Epithelial cell of esophagus (primary cell): ENCODE measurements around the gene CA4.

Experiments used
- DNase-seq: peaks from one replicate; pipeline ENCODE4 v3.0.0; 2010; ENCODE audit warnings: low read depth
- H3K4me3 ChIP-seq: 2 replicates; pipeline ENCODE4 v1.5.1; 2011; ENCODE audit warnings: mild to moderate bottlenecking, low read length, control low read depth
- TF ChIP-seq, protein P1 (sequence below): IDR thresholded peaks from 2 replicates; pipeline ENCODE4 v1.5.1; 2011; ENCODE audit warnings: low read depth, mild to moderate bottlenecking, low read length, control low read depth, inconsistent platforms; ENCODE audit not compliant: insufficient read depth; ENCODE audit errors: missing control alignments

Gene CA4

GRCh38 chr17:60160829-60161501 lies 11.2 kb downstream of the CA4 start:
- TF ChIP-seq, protein P1, sequence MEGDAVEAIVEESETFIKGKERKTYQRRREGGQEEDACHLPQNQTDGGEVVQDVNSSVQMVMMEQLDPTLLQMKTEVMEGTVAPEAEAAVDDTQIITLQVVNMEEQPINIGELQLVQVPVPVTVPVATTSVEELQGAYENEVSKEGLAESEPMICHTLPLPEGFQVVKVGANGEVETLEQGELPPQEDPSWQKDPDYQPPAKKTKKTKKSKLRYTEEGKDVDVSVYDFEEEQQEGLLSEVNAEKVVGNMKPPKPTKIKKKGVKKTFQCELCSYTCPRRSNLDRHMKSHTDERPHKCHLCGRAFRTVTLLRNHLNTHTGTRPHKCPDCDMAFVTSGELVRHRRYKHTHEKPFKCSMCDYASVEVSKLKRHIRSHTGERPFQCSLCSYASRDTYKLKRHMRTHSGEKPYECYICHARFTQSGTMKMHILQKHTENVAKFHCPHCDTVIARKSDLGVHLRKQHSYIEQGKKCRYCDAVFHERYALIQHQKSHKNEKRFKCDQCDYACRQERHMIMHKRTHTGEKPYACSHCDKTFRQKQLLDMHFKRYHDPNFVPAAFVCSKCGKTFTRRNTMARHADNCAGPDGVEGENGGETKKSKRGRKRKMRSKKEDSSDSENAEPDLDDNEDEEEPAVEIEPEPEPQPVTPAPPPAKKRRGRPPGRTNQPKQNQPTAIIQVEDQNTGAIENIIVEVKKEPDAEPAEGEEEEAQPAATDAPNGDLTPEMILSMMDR: no peak
- no peak for DNase-seq
- H3K4me3 ChIP-seq: no peak overlapping the region

DNA sequence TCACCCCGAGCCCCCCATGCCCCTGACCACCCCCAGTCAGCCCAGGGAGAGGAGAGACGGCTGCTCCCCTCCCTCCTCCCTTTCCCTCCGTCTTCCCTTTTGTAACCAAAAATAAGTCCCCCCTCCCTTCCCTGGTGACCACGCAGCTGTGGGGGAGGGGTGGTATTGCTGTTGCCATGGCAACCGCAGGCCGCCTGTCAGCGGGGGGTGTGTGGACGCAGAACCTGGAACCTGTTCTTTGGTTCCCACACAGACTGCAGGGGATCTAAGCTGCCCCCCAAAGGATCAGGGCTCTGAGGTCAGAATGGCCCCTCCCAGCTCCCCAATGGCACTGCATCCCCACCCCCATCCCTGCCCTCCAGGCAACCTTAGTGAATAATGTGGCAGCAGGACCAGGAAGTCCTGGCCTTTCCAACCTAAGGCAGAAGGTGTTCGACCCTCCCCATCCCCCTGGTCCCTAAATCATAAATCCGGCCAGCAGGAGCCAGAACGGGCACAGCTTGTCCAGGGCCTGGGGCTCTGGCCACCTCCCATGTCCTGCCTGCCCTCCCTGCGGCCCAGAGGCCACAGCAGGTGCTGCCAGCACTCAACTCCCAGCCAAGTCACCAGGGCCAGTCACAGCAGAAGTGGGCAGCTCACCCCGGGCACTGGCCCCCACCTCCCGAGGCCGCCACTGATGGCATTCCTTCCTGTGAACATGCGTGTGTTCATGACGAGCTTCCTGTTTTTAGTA lies 12.0 kb downstream of the CA4 start:
- DNase-seq: no peak
- H3K4me3 ChIP-seq: no peak overlapping the region
- TF ChIP-seq, protein P1: no peak

GRCh38 chr17:60163108-60163784 lies 13.5 kb downstream of the CA4 start:
- TF ChIP-seq, protein P1: no peak
- no peak overlapping the region for H3K4me3 ChIP-seq
- no peak for DNase-seq

GRCh38 chr17:60164164-60164563 lies 14.4 kb downstream of the CA4 start:
- no peak overlapping the region for H3K4me3 ChIP-seq
- no peak for DNase-seq
- TF ChIP-seq, protein P1: no peak

DNA sequence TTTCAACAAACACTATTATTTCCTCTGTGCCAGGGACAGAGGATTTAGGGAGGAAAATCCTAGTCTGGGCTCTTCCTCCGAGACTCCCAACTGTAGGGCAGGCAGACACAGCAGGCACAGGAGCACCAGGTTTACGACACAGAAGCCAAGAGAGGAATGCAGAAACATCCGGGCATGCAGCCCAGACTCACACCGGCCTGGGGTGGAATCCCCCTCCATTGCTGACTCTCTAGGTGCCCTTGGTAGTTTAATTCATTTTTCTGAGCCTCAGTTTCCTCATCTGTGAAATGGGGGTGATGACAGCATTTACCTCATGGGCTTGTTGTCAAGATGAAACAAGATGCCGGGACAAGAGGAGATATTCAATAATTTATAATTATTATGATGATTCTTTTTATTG lies 14.9 kb downstream of the CA4 start:
- H3K4me3 ChIP-seq: no peak overlapping the region
- TF ChIP-seq, protein P1: no peak
- DNase-seq: no peak

DNA sequence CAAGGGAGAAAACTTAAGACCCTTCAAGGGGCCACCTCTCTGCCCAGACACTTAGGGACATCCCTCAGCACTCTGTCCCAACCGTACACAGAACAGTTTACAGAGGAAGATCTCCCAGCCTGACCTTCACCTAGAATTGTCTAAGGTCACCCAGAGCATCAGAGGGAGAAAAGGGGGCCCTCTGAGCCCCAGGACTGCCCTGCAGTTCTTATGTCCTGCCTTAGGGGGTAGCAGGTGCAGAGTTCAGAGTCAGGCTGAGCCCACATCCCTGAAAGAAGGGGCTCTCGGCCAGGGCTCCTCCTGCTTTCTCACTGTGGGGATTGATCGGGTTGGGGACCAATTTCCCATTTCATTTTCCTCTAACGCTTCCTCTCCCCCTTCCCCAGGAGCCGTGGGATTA lies 15.4 kb downstream of the CA4 start:
- DNase-seq: no peak
- H3K4me3 ChIP-seq: no peak overlapping the region
- TF ChIP-seq, protein P1: no peak
